Right lobe of liver (tissue), 4 donors: Measurements from ENCODE around the gene SMIM38.

ENCODE experiments used
- POLR2A ChIP-seq: fragments of 450-650 bp; IDR thresholded peaks from one replicate; pipeline ENCODE4 v1.6.1; 2017; ENCODE audit warnings: antibody characterized with exemption, mild to moderate bottlenecking
- TF ChIP-seq, protein P1 (sequence below), 4 donors: fragments of 200-600 bp in 3 of 4; fragments of 450-650 bp in 1 of 4; IDR thresholded peaks; one replicate each; pipeline versions ENCODE4 v1.5.1 to v1.8.0; 2016 to 2022; ENCODE audit warnings: antibody characterized with exemption in 4 of 4, mild to moderate bottlenecking in 2 of 4
- donor health status: DM: no; HTN: no; CAD: no.
- donor health status: DM: no; HTN: no; CAD: no.
- donor health status: DM: no; HTN: yes; CAD: no.

DNA sequence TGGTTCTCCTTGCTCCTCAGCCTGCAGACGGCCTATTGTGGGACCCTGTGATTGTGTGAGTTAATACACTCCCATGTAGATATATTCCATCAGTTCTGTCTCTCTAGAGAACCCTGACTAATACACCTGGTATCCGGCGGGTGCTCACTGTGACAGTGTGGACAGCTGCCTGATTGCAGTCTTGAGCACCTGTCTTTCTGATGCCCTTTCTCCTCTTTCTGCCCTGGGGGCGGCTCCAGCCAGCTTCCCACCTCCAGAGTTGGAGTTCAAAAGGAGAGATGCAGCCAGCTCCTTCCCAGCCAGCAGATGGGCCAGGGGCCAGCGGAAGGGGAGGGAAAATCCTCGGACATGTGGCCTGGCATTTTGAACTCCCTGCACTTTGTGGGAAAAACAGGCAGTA is 15.0 kb downstream of the SMIM38 start:
- no peak for TF ChIP-seq POLR2A
- TF ChIP-seq, protein P1, sequence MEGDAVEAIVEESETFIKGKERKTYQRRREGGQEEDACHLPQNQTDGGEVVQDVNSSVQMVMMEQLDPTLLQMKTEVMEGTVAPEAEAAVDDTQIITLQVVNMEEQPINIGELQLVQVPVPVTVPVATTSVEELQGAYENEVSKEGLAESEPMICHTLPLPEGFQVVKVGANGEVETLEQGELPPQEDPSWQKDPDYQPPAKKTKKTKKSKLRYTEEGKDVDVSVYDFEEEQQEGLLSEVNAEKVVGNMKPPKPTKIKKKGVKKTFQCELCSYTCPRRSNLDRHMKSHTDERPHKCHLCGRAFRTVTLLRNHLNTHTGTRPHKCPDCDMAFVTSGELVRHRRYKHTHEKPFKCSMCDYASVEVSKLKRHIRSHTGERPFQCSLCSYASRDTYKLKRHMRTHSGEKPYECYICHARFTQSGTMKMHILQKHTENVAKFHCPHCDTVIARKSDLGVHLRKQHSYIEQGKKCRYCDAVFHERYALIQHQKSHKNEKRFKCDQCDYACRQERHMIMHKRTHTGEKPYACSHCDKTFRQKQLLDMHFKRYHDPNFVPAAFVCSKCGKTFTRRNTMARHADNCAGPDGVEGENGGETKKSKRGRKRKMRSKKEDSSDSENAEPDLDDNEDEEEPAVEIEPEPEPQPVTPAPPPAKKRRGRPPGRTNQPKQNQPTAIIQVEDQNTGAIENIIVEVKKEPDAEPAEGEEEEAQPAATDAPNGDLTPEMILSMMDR (IDR thresholded peaks at IDR 0.05), result no peak
